Measurements from ENCODE around the gene GYG2.
"Not testable (repeated sequence)": the region's sequence is repeated elsewhere in the genome, so short reads cannot be mapped to it uniquely, and the experiment has no call there.

Gene GYG2

GRCh38 chrX:2921750-2922149, 93.0 kb downstream of the GYG2 start:
- ChIA-PET POLR2A (no interaction called here), CTCF (no interaction called here)
- Histone ChIP-seq H3K4me1 (ENCODE audit: control insufficient read depth, insufficient read depth, low read length) (no peaks in the 10 kb centered on the region), H3K36me3 (ENCODE audit: control insufficient read depth in 2 of 2, insufficient read depth in 1 of 2, low read length in 2 of 2) (no peaks in the 10 kb centered on the region), H3K4me3 (ENCODE audit: low read depth, low read length) (no peak overlapping the region), H3K27ac (ENCODE audit: extremely low read depth, low read depth, low read length) (no peak overlapping the region), H3K9me3 (ENCODE audit: control insufficient read depth, insufficient read depth, low read depth, low read length) (no peaks in the 10 kb centered on the region)
- TF ChIP-seq ZNF423 (tag by site-specific recombination; IDR thresholded peaks at IDR 0.05) (no peak), SP3 (tag by site-specific recombination; IDR thresholded peaks at IDR 0.05) (no peak), ZNF792 (tag by site-specific recombination; IDR thresholded peaks at IDR 0.05) (no peak), ZNF211 (tag by site-specific recombination; IDR thresholded peaks at IDR 0.05; ENCODE audit: low read depth) (no peak), ZNF112 (tag by site-specific recombination; IDR thresholded peaks at IDR 0.05) (no peak), ZNF223 (tag by site-specific recombination; IDR thresholded peaks at IDR 0.05) (no peak), ZNF830 (tag by site-specific recombination; IDR thresholded peaks at IDR 0.05; ENCODE audit: low read depth) (no peak), CTCF (tag by site-specific recombination; IDR thresholded peaks at IDR 0.05) (no peak), ZNF529 (tag by site-specific recombination; IDR thresholded peaks at IDR 0.05; ENCODE audit: insufficient replicate concordance) (no peak), ZNF10 (tag by site-specific recombination; IDR thresholded peaks at IDR 0.05) (no peak), ZBTB17 (tag by site-specific recombination; IDR thresholded peaks at IDR 0.05) (no peak), ZNF514 (tag by site-specific recombination; IDR thresholded peaks at IDR 0.05) (no peak), ZFP41 (tag by site-specific recombination; IDR thresholded peaks at IDR 0.05; ENCODE audit: borderline replicate concordance) (no peak), RBAK (tag by site-specific recombination; IDR thresholded peaks at IDR 0.05) (no peak), REST (tag by site-specific recombination; IDR thresholded peaks at IDR 0.05) (no peak)

- Histone ChIP-seq H3K36me3 (ENCODE audit: control insufficient read depth in 2 of 2, insufficient read depth in 1 of 2, low read length in 2 of 2) (no peaks in the 10 kb centered on the region), H3K4me1 (ENCODE audit: control insufficient read depth, insufficient read depth, low read length) (no peaks in the 10 kb centered on the region), H3K4me3 (ENCODE audit: low read depth, low read length) (no peak overlapping the region), H3K27ac (ENCODE audit: extremely low read depth, low read depth, low read length) (no peak overlapping the region), H3K9me3 (ENCODE audit: control insufficient read depth, insufficient read depth, low read depth, low read length) (no peaks in the 10 kb centered on the region)
- TF ChIP-seq SP3 (tag by site-specific recombination; IDR thresholded peaks at IDR 0.05) (no peak), ZNF280D (tag by site-specific recombination; IDR thresholded peaks at IDR 0.05) (no peak), KLF8 (tag by site-specific recombination; IDR thresholded peaks at IDR 0.05) (no peak), KLF10 (tag by site-specific recombination; IDR thresholded peaks at IDR 0.05) (no peak), ZBTB21 (tag by site-specific recombination; IDR thresholded peaks at IDR 0.05) (no peak)
- POLR2A ChIA-PET: no interaction called here
- CTCF ChIA-PET: no interaction called here
Observed at GRCh38 chrX:2924151-2924550, 95.4 kb downstream of the GYG2 start.

- POLR2A ChIA-PET; H3K36me3 ChIP-seq (ENCODE audit: control insufficient read depth in 2 of 2, insufficient read depth in 1 of 2, low read length in 2 of 2); H3K4me1 ChIP-seq (ENCODE audit: control insufficient read depth, insufficient read depth, low read length); H3K4me3 ChIP-seq (ENCODE audit: low read depth, low read length); H3K27ac ChIP-seq (ENCODE audit: extremely low read depth, low read depth, low read length); H3K9me3 ChIP-seq (ENCODE audit: control insufficient read depth, insufficient read depth, low read depth, low read length): not testable (repeated sequence)
- CTCF ChIA-PET: interaction anchor here (1.1 kb wide), 1 partner anchor 10 kb away, joined by 3 read pairs; no protein-coding TSS in a partner anchor
Observed at GRCh38 chrX:2926255-2926654, 97.5 kb downstream of the GYG2 start.

Data from HEK293 (cell line).